ENCODE results near the gene MAN2A1.
"Not testable (repeated sequence)": the region's sequence is repeated elsewhere in the genome, so short reads cannot be mapped to it uniquely, and the experiment has no call there.

Gene MAN2A1

DNA sequence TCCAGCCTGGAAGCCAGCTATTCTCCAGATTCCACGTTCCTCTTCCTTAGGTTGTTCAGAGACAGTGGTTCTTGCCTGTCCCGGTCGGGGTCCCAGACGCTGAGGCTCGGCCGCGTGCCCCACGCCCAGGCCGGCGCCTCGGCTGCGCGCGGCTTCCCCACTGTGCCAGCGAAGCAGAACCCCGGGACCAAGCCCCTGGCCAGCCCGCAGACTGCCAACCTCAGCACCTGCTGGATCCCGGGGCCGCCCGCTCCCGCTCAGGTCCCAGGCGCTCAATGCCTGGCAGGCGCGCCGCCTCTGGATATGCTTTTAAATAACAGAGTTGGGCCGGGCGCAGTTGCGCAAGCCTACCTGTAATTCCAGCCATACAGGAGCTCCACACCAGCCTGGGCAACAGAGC, 195.5 kb downstream of the MAN2A1 start:
- no peak for DNase-seq
- Histone ChIP-seq H3K9me3 (ENCODE audit: control insufficient read depth, low read length) (no peaks in the 10 kb centered on the region), H3K27ac (ENCODE audit: insufficient read depth, low read length, poor library complexity, severe bottlenecking) (no peak overlapping the region), H3K4me1 (ENCODE audit: control insufficient read depth, insufficient read depth, low read length, poor library complexity, severe bottlenecking) (no peaks in the 10 kb centered on the region), H3K36me3 (ENCODE audit: control insufficient read depth, insufficient read depth, low read length) (no peaks in the 10 kb centered on the region), H3K27me3 (replicated peaks; ENCODE audit: control insufficient read depth, insufficient read depth, low read length, poor library complexity, severe bottlenecking) (no peaks in the 10 kb centered on the region), H3K4me3 (ENCODE audit: insufficient read depth, low read depth, low read length, poor library complexity, severe bottlenecking) (no peak overlapping the region)

DNA sequence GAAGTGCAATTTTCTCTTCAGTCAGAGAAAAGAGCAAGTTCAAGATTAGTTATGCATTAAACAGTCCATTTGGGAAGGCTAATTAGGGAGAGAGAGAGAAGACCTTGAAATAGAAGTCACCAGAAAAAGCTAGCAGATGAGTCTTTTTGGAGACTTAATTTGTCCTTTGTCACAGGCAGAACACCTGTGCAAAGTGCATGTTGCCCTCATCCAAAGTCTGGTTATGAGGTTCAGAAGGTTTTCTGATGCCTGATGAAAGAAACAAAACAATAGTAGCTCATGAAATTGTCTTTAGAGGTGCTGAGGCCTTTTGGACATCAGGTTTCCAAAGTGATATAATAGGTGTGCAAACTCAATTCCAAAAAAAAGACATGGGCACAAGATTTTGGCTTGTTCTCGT, 199.3 kb downstream of the MAN2A1 start:
- no peaks in the 10 kb centered on the region for H3K36me3 ChIP-seq (ENCODE audit: control insufficient read depth, insufficient read depth, low read length)
- no peak overlapping the region for H3K27ac ChIP-seq (ENCODE audit: insufficient read depth, low read length, poor library complexity, severe bottlenecking)
- no peaks in the 10 kb centered on the region for H3K9me3 ChIP-seq (ENCODE audit: control insufficient read depth, low read length)
- no peak for DNase-seq
- no peaks in the 10 kb centered on the region for H3K27me3 ChIP-seq (replicated peaks; ENCODE audit: control insufficient read depth, insufficient read depth, low read length, poor library complexity, severe bottlenecking)
- H3K4me1 ChIP-seq (ENCODE audit: control insufficient read depth, insufficient read depth, low read length, poor library complexity, severe bottlenecking), result no peaks in the 10 kb centered on the region
- no peak overlapping the region for H3K4me3 ChIP-seq (ENCODE audit: insufficient read depth, low read depth, low read length, poor library complexity, severe bottlenecking)

DNA sequence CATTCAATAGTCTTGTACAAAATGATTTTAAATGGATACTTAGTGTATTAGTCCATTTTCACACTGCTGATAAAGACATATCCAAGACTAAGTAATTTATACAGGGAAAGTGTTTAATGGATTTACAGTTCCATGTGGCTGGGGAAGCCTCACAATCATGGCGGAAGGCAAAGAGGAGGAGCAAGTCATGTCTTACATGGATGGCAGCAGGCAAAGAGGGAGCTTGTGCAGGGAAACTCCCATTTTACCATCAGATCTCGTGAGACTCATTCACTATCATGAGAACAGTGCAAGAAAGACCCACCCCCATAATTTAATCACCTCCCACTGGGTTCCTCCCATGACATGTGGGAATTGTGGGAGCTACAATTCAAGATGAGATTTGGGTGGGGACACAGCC, 203.5 kb downstream of the MAN2A1 start:
- not testable (repeated sequence) for H3K4me1 ChIP-seq (ENCODE audit: control insufficient read depth, insufficient read depth, low read length, poor library complexity, severe bottlenecking); H3K4me3 ChIP-seq (ENCODE audit: insufficient read depth, low read depth, low read length, poor library complexity, severe bottlenecking); H3K36me3 ChIP-seq (ENCODE audit: control insufficient read depth, insufficient read depth, low read length); DNase-seq; H3K27me3 ChIP-seq (replicated peaks; ENCODE audit: control insufficient read depth, insufficient read depth, low read length, poor library complexity, severe bottlenecking); H3K9me3 ChIP-seq (ENCODE audit: control insufficient read depth, low read length); H3K27ac ChIP-seq (ENCODE audit: insufficient read depth, low read length, poor library complexity, severe bottlenecking)

DNA sequence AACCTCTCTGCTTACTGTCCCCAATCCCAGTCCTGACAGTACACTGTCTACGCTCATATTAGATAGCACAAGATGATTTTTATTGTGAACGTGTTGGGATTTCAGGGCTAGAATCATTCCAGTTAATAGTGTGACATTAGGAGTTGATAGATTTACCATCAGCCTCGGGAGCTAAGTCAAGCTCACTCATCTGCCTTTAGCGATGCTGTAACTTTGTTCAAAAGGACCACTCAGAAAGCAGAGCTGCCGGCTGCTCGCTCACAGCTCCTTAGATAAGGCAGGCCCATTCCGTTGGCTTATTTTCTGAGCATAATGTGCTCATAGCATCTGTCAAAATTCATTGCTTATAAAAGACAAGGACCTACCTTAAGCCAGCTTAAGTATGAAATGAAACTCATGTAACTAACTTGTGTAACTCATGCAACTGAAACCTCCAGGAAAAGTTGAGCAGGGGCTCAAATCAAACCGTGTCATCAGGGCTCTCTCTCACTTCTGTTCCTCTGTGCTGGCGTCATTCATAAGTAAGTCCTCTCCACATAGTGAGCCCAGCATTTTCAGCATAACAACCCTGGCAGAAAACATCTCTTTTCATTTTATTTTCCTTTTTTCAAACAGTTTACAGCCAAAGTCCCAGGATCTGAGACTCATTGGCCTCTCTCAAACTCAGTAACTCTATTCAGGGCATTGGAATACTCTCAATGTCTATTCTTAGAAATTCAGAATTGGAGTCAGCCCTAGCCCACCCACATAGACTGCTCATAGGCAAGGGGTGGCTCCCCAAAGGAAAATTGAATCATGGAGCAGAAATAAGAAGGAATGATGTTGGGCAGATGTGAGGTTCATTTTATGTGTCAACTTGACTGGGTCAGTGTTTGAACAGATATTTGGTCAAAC, 208.8 kb downstream of the MAN2A1 start:
- DNase-seq, result no peak
- Histone ChIP-seq H3K27ac (ENCODE audit: insufficient read depth, low read length, poor library complexity, severe bottlenecking) (no peak overlapping the region), H3K9me3 (ENCODE audit: control insufficient read depth, low read length) (no peaks in the 10 kb centered on the region), H3K27me3 (replicated peaks; ENCODE audit: control insufficient read depth, insufficient read depth, low read length, poor library complexity, severe bottlenecking) (no peaks in the 10 kb centered on the region), H3K4me1 (ENCODE audit: control insufficient read depth, insufficient read depth, low read length, poor library complexity, severe bottlenecking) (no peaks in the 10 kb centered on the region), H3K4me3 (ENCODE audit: insufficient read depth, low read depth, low read length, poor library complexity, severe bottlenecking) (no peak overlapping the region), H3K36me3 (ENCODE audit: control insufficient read depth, insufficient read depth, low read length) (no peaks in the 10 kb centered on the region)

DNA sequence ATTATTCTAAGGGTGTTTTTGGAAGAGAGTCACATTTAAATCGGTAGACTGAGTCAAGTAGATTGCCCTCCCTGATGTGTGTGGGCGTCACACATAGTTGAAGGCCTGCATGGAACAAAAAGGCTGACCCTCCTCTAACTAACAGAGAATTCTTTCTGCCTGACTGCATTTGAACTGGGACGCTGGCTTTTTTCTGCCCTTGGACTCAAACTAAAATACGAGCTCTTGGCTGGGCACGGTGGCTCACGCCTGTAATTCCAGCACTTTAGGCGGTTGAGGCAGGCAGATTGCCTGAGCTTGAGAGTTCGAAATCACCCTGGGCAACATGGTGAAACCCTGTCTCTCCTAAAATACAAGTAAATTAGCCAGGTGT, 209.4 kb downstream of the MAN2A1 start:
- Histone ChIP-seq H3K4me3 (ENCODE audit: insufficient read depth, low read depth, low read length, poor library complexity, severe bottlenecking) (no peak overlapping the region), H3K9me3 (ENCODE audit: control insufficient read depth, low read length) (no peaks in the 10 kb centered on the region), H3K27me3 (replicated peaks; ENCODE audit: control insufficient read depth, insufficient read depth, low read length, poor library complexity, severe bottlenecking) (no peaks in the 10 kb centered on the region), H3K36me3 (ENCODE audit: control insufficient read depth, insufficient read depth, low read length) (no peaks in the 10 kb centered on the region), H3K4me1 (ENCODE audit: control insufficient read depth, insufficient read depth, low read length, poor library complexity, severe bottlenecking) (no peaks in the 10 kb centered on the region), H3K27ac (ENCODE audit: insufficient read depth, low read length, poor library complexity, severe bottlenecking) (no peak overlapping the region)
- DNase-seq, result no peak

DNA sequence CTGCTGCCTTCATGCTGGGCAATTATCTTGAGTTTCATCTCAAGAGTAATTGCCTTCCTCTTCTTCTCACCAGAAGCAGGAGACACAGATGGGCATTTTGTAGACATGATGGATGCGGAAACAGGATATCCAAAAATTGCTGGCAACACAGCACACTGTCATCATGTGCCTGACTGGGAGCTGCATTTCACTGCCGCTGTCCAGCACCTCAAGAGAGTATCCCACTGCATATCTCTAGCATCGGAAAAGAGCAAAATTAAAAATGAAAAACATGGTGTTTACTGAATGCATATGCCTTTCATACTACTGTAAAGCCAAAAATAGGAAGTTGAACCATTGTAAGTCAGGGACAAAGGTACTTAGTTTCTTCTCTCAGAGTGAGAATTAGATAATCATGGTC, 210.7 kb downstream of the MAN2A1 start:
- Histone ChIP-seq H3K27ac (ENCODE audit: insufficient read depth, low read length, poor library complexity, severe bottlenecking) (no peak overlapping the region), H3K4me1 (ENCODE audit: control insufficient read depth, insufficient read depth, low read length, poor library complexity, severe bottlenecking) (no peaks in the 10 kb centered on the region), H3K36me3 (ENCODE audit: control insufficient read depth, insufficient read depth, low read length) (no peaks in the 10 kb centered on the region), H3K4me3 (ENCODE audit: insufficient read depth, low read depth, low read length, poor library complexity, severe bottlenecking) (no peak overlapping the region), H3K27me3 (replicated peaks; ENCODE audit: control insufficient read depth, insufficient read depth, low read length, poor library complexity, severe bottlenecking) (no peaks in the 10 kb centered on the region), H3K9me3 (ENCODE audit: control insufficient read depth, low read length) (no peaks in the 10 kb centered on the region)
- DNase-seq, result no peak

DNA sequence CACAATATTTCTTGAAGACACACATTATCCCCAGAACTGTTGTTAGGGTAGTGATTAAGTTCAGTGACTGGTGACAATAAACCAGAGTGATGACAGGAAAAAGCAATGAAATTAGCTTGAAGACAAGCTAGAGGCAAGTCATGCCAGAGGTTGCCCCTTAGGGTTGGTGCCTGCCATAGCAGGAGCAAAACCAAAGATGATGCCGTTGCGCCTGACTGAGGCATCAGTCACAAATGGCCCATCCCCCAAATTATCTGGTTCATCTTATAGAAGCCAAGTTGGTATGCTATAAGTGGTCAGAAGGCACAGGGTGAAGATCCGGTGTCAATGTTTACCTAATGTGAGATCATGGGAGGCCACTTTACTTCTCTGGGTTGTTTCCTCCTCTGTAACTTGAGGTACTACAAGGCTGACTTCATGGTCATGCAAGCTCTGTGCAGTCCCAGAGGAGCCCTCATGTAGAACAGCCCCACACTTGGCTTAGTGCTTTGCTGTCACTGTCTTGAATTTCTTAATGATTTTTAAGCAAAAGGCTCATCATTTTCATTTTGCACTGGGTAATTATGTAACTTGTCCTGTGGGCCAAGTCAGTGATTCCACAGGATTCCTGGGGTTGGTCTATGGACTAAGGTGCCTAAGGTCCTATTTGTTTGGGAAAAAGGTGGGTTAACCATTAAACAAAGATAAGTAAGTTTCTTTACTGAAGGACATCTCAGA, 211.3 kb downstream of the MAN2A1 start:
- H3K27ac ChIP-seq (ENCODE audit: insufficient read depth, low read length, poor library complexity, severe bottlenecking), result no peak overlapping the region
- no peak for DNase-seq
- no peaks in the 10 kb centered on the region for H3K36me3 ChIP-seq (ENCODE audit: control insufficient read depth, insufficient read depth, low read length)
- H3K27me3 ChIP-seq (replicated peaks; ENCODE audit: control insufficient read depth, insufficient read depth, low read length, poor library complexity, severe bottlenecking), result no peaks in the 10 kb centered on the region
- H3K4me3 ChIP-seq (ENCODE audit: insufficient read depth, low read depth, low read length, poor library complexity, severe bottlenecking), result no peak overlapping the region
- no peaks in the 10 kb centered on the region for H3K4me1 ChIP-seq (ENCODE audit: control insufficient read depth, insufficient read depth, low read length, poor library complexity, severe bottlenecking)
- no peaks in the 10 kb centered on the region for H3K9me3 ChIP-seq (ENCODE audit: control insufficient read depth, low read length)

DNA sequence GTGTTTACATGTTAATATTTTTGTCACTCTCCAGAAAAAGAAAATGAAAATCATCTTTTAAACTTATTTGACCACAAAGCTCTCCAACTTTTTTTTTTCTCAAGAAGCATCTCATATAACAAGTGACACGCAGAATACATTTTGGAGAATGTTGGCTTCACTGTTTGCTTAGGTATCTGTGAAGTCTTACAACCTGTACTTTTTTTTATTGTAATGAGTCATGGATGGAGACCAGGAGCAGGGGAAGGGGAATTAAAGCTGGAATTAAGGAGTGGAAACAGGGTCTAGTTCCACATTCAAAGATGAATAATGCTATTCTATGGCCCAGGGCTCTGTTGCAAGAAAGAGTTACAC, 211.9 kb downstream of the MAN2A1 start:
- H3K4me3 ChIP-seq (ENCODE audit: insufficient read depth, low read depth, low read length, poor library complexity, severe bottlenecking), result no peak overlapping the region
- H3K27me3 ChIP-seq (replicated peaks; ENCODE audit: control insufficient read depth, insufficient read depth, low read length, poor library complexity, severe bottlenecking), result no peaks in the 10 kb centered on the region
- no peak for DNase-seq
- no peak overlapping the region for H3K27ac ChIP-seq (ENCODE audit: insufficient read depth, low read length, poor library complexity, severe bottlenecking)
- H3K4me1 ChIP-seq (ENCODE audit: control insufficient read depth, insufficient read depth, low read length, poor library complexity, severe bottlenecking), result no peaks in the 10 kb centered on the region
- no peaks in the 10 kb centered on the region for H3K36me3 ChIP-seq (ENCODE audit: control insufficient read depth, insufficient read depth, low read length)
- H3K9me3 ChIP-seq (ENCODE audit: control insufficient read depth, low read length), result no peaks in the 10 kb centered on the region

DNA sequence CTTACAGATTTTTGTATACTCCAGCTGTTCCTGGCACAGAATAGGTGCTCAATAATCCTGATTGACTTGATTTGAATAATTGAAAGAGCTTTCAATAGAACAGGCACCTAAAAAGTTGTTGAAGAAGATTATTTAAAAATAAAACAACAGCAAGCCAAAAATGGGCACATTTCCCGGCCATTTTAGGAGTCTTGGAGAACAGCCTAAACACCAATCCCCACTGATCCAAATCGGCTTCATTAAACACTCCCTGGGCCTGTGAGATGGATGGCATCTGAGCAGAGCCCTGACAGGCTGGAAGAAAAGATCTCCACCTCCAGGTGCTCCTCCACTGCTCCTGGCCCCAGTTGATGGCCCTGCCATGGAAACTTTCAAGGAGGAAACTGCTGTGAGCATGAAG, 213.3 kb downstream of the MAN2A1 start:
- H3K9me3 ChIP-seq (ENCODE audit: control insufficient read depth, low read length), result no peaks in the 10 kb centered on the region
- H3K4me3 ChIP-seq (ENCODE audit: insufficient read depth, low read depth, low read length, poor library complexity, severe bottlenecking), result no peak overlapping the region
- H3K27ac ChIP-seq (ENCODE audit: insufficient read depth, low read length, poor library complexity, severe bottlenecking), result no peak overlapping the region
- no peaks in the 10 kb centered on the region for H3K4me1 ChIP-seq (ENCODE audit: control insufficient read depth, insufficient read depth, low read length, poor library complexity, severe bottlenecking)
- DNase-seq, result no peak
- H3K27me3 ChIP-seq (replicated peaks; ENCODE audit: control insufficient read depth, insufficient read depth, low read length, poor library complexity, severe bottlenecking), result no peaks in the 10 kb centered on the region
- no peaks in the 10 kb centered on the region for H3K36me3 ChIP-seq (ENCODE audit: control insufficient read depth, insufficient read depth, low read length)

DNA sequence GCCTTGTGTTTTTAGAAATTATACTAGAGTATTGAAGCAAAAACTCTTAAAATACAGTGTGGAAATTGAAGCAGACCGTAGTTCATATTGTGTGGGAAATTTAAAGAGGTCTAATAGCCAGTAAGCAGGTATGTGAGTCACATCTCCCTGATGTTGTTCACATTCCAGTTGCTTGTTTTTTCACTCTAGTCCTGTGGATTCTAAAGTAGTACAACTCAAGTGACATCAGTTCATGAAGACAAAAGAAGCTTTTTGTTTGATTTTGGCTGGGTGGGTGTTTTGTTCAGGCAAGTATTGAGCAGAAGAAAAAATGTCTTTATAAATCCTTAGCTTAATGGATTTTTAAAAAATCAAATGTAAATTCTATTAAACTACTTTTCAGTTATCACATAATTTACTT, 216.2 kb downstream of the MAN2A1 start:
- H3K27me3 ChIP-seq (replicated peaks; ENCODE audit: control insufficient read depth, insufficient read depth, low read length, poor library complexity, severe bottlenecking), result no peaks in the 10 kb centered on the region

More for the DNA sequence above, 216.2 kb downstream of the MAN2A1 start:
- no peak overlapping the region for H3K27ac ChIP-seq (ENCODE audit: insufficient read depth, low read length, poor library complexity, severe bottlenecking)
- H3K4me3 ChIP-seq (ENCODE audit: insufficient read depth, low read depth, low read length, poor library complexity, severe bottlenecking), result no peak overlapping the region
- DNase-seq, result no peak
- no peaks in the 10 kb centered on the region for H3K9me3 ChIP-seq (ENCODE audit: control insufficient read depth, low read length)
- H3K4me1 ChIP-seq (ENCODE audit: control insufficient read depth, insufficient read depth, low read length, poor library complexity, severe bottlenecking), result no peaks in the 10 kb centered on the region
- H3K36me3 ChIP-seq (ENCODE audit: control insufficient read depth, insufficient read depth, low read length), result no peaks in the 10 kb centered on the region

Measured in effector memory CD4-positive, alpha-beta T cell (primary cell).